Gastroesophageal sphincter (tissue), 3 donors: ENCODE data around the gene CELF2.

Experiments used
- CTCF ChIP-seq, 4 experiments: fragments of 200-600 bp in 2 of 4; fragments of 450-650 bp in 2 of 4; sonication (generic) in 1 of 4; IDR thresholded peaks; one replicate each; pipeline ENCODE4 v1.5.1; 2017 to 2019; ENCODE audit warnings: antibody characterized with exemption in 4 of 4, mild to moderate bottlenecking in 2 of 4, moderate library complexity in 2 of 4
- POLR2A ChIP-seq, 2 donors: fragments of 450-650 bp; IDR thresholded peaks; one replicate each; pipeline ENCODE4 v1.6.1; 2017; ENCODE audit warnings: antibody characterized with exemption in 2 of 2, mild to moderate bottlenecking in 2 of 2, moderate library complexity in 1 of 2

GRCh38 chr10:11338160-11338844 is 320.6 kb downstream of the CELF2 start:
- TF ChIP-seq CTCF (IDR thresholded peaks at IDR 0.05) (no peak), POLR2A (IDR thresholded peaks at IDR 0.05) (no peak)
